ENCODE measurements around the gene MYOD1. TPM values are rescaled to one million over a fixed set of nuclear protein-coding genes. Genes with fewer than 3 reads are reported as not detected.

MYOD1 gene
- total and polyA plus RNA-seq, 4 donors, result 0.12 TPM; not detected in 3

DNA sequence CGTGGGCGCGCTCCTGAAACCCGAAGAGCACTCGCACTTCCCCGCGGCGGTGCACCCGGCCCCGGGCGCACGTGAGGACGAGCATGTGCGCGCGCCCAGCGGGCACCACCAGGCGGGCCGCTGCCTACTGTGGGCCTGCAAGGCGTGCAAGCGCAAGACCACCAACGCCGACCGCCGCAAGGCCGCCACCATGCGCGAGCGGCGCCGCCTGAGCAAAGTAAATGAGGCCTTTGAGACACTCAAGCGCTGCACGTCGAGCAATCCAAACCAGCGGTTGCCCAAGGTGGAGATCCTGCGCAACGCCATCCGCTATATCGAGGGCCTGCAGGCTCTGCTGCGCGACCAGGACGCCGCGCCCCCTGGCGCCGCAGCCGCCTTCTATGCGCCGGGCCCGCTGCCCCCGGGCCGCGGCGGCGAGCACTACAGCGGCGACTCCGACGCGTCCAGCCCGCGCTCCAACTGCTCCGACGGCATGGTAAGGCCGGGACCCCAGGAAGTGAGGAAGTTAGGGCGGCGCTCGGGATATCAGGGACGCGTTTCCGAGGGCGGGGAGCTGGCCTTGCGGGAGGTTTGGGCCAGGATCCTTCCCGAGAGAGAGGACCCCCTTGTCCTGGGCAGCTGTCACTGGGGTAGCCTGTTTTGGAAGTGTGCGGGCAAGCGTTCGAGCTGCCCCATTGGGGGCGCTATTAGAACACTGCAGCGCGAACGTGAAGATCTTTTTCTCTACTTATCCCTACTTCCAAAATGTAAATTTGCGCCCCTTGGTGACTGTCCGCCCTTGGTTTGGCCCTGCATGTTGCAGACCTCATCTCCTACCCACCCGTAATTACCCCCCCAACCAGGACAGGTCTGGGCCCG, 796 bp downstream of the MYOD1 start:
- peaks cover 92% of the 10 kb centered on the region for H3K27me3 ChIP-seq (ENCODE audit: control insufficient read depth, insufficient read depth, low read length)

DNA sequence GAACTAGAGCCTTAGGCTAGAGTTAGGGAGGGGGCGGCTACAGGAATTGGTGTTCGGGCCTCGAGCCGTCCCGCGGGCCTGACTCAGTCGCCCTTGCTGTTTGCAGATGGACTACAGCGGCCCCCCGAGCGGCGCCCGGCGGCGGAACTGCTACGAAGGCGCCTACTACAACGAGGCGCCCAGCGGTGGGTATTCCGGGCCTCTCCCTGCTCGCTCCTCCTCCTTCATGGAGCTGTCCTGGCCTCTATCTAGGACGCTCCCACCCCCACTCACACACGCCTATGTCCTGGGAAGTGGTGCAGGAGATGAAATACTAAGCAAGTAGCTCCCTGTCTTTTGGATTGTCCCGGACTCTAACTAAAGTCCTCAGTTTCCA, 1.4 kb downstream of the MYOD1 start:
- DNase-seq (ENCODE audit: low read depth in 4 of 6, low spot score in 6 of 6), result peak in 1 of 6 donors; percentile 21
- 3% methylated on average over 24 of the region's 24 CpGs for WGBS (ENCODE audit: insufficient coverage)
- H3K4me3 ChIP-seq (ENCODE audit: low read depth, low read length), result no peak overlapping the region

More for the DNA sequence above, 796 bp downstream of the MYOD1 start:
- H3K36me3 ChIP-seq (ENCODE audit: control insufficient read depth, insufficient read depth, low read length), result no peaks in the 10 kb centered on the region
- H3K4me1 ChIP-seq (ENCODE audit: control insufficient read depth, insufficient read depth, low read length), result peaks cover 33% of the 10 kb centered on the region
- H3K9me3 ChIP-seq (ENCODE audit: control insufficient read depth, insufficient read depth, low read length), result no peaks in the 10 kb centered on the region
- peak in 2 of 6 donors; percentile 38 to 45 for DNase-seq (ENCODE audit: low read depth in 4 of 6, low spot score in 6 of 6)
- H3K4me3 ChIP-seq (ENCODE audit: low read depth, low read length), result no peak overlapping the region
- no peak overlapping the region for H3K27ac ChIP-seq (ENCODE audit: low read depth, low read length)
- WGBS (ENCODE audit: insufficient coverage), result under 1% methylated on average over 82 of the region's 85 CpGs

DNA sequence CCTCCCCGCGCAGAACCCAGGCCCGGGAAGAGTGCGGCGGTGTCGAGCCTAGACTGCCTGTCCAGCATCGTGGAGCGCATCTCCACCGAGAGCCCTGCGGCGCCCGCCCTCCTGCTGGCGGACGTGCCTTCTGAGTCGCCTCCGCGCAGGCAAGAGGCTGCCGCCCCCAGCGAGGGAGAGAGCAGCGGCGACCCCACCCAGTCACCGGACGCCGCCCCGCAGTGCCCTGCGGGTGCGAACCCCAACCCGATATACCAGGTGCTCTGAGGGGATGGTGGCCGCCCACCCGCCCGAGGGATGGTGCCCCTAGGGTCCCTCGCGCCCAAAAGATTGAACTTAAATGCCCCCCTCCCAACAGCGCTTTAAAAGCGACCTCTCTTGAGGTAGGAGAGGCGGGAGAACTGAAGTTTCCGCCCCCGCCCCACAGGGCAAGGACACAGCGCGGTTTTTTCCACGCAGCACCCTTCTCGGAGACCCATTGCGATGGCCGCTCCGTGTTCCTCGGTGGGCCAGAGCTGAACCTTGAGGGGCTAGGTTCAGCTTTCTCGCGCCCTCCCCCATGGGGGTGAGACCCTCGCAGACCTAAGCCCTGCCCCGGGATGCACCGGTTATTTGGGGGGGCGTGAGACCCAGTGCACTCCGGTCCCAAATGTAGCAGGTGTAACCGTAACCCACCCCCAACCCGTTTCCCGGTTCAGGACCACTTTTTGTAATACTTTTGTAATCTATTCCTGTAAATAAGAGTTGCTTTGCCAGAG, 2.0 kb downstream of the MYOD1 start:
- no peak for DNase-seq (ENCODE audit: low read depth in 4 of 6, low spot score in 6 of 6)
- Histone ChIP-seq H3K27ac (ENCODE audit: low read depth, low read length) (no peak overlapping the region), H3K27me3 (ENCODE audit: control insufficient read depth, insufficient read depth, low read length) (peaks cover 84% of the 10 kb centered on the region), H3K36me3 (ENCODE audit: control insufficient read depth, insufficient read depth, low read length) (no peaks in the 10 kb centered on the region), H3K9me3 (ENCODE audit: control insufficient read depth, insufficient read depth, low read length) (no peaks in the 10 kb centered on the region), H3K4me3 (ENCODE audit: low read depth, low read length) (no peak overlapping the region), H3K4me1 (ENCODE audit: control insufficient read depth, insufficient read depth, low read length) (peaks cover 33% of the 10 kb centered on the region)
- WGBS (ENCODE audit: insufficient coverage), result 6% methylated on average over 47 of the region's 56 CpGs

More for the DNA sequence above, 1.4 kb downstream of the MYOD1 start:
- Histone ChIP-seq H3K36me3 (ENCODE audit: control insufficient read depth, insufficient read depth, low read length) (no peaks in the 10 kb centered on the region), H3K9me3 (ENCODE audit: control insufficient read depth, insufficient read depth, low read length) (no peaks in the 10 kb centered on the region), H3K27me3 (ENCODE audit: control insufficient read depth, insufficient read depth, low read length) (peaks cover 90% of the 10 kb centered on the region), H3K27ac (ENCODE audit: low read depth, low read length) (no peak overlapping the region), H3K4me1 (ENCODE audit: control insufficient read depth, insufficient read depth, low read length) (peaks cover 33% of the 10 kb centered on the region)

DNA sequence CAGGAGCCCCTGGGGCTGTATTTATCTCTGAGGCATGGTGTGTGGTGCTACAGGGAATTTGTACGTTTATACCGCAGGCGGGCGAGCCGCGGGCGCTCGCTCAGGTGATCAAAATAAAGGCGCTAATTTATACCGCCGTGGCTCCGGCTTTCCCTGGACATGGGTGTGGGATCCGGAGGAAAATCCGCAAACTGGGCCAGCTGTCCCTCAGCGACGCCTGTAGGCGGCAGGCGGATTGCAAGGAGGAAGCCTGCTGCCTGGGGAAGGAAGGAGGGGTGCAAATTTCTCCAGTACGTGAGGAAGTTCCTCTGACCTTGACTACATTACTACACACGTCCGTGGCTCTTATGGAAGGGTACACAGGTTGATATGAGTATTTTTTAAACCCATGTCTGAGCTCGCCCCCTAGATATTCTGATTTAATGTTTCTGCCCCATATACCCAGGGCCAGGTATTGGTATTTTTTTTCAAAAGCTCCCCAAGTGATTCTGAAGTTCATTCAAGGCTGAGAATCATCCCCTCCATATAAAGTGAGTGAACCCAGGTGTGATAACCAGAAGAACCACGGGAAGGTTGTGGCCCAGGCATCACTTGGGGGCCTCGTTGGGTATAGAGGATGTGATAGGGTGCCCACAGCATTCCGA, 2.8 kb downstream of the MYOD1 start:
- Histone ChIP-seq H3K27me3 (ENCODE audit: control insufficient read depth, insufficient read depth, low read length) (peaks cover 78% of the 10 kb centered on the region), H3K4me3 (ENCODE audit: low read depth, low read length) (no peak overlapping the region), H3K36me3 (ENCODE audit: control insufficient read depth, insufficient read depth, low read length) (no peaks in the 10 kb centered on the region), H3K9me3 (ENCODE audit: control insufficient read depth, insufficient read depth, low read length) (no peaks in the 10 kb centered on the region), H3K4me1 (ENCODE audit: control insufficient read depth, insufficient read depth, low read length) (peaks cover 33% of the 10 kb centered on the region), H3K27ac (ENCODE audit: low read depth, low read length) (no peak overlapping the region)
- peak in 1 of 6 donors; percentile 44 for DNase-seq (ENCODE audit: low read depth in 4 of 6, low spot score in 6 of 6)
- WGBS (ENCODE audit: insufficient coverage), result 8% methylated on average over 20 of the region's 25 CpGs

DNA sequence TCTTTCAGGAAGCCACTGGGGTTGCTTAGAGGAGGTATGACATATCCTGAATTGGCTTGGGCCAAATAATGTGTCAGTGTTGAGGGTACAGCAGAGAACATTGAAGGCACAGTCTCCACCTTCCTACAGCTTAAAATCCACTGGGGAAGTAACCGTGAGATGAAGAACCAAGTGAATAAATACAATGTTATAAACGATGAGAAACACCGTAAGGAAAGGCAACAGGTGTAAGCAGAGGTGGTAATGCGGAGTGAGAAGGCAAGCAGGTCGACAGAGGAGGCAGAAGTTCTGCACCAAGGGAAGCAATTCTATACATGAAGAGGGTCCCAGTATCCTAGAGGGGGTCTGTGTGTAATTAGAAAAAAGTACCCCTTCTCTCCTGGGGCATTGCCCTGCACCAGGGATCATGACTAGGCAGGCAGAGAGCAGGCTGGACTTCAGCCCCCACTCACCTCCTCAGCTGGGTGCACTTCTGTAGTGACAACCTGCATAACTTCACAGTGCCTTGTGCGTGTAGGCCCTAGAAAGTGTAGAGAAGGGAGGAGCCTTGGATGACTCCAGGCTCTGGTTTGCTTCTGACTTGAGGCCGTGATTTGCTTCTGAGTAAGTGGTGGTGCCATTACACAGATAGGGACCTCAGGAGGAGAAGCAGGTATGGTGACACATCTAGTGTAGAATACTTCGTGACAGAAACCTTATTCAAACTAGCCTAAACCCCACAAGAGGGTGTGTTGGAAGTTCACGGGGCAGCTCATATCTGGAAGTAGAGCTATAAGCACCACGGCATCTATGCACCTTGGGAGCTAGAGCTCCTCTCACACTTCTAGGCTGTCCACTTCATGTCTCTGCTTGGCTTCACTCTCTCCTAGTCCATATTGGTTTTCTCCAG, 4.9 kb downstream of the MYOD1 start:
- no peak for DNase-seq (ENCODE audit: low read depth in 4 of 6, low spot score in 6 of 6)
- Histone ChIP-seq H3K36me3 (ENCODE audit: control insufficient read depth, insufficient read depth, low read length) (no peaks in the 10 kb centered on the region), H3K9me3 (ENCODE audit: control insufficient read depth, insufficient read depth, low read length) (no peaks in the 10 kb centered on the region), H3K4me1 (ENCODE audit: control insufficient read depth, insufficient read depth, low read length) (peaks cover 27% of the 10 kb centered on the region), H3K27ac (ENCODE audit: low read depth, low read length) (no peak overlapping the region), H3K4me3 (ENCODE audit: low read depth, low read length) (no peak overlapping the region), H3K27me3 (ENCODE audit: control insufficient read depth, insufficient read depth, low read length) (peaks cover 57% of the 10 kb centered on the region)
- WGBS (ENCODE audit: insufficient coverage), result 69% methylated on average over 4 of the region's 10 CpGs

DNA sequence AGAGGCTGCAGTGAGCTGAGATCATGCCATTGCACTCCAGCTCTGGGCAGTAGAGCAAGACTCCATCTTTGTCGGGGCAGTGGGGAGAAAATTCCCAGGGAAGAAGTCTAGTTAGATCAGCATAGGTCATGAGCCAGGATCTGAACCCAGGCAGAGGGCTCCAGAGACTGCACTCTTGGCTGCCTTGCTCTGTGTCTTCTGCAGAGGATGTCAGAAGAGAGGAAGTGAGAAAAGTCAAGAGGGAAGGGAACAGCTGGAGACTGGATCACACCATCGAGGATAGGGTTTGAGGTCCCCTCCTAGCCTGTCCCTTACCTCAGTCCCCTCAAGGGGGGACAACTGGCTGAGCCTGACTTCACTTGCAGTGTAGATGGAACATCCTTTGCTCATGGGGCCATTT, 5.8 kb downstream of the MYOD1 start:
- Histone ChIP-seq H3K27me3 (ENCODE audit: control insufficient read depth, insufficient read depth, low read length) (peaks cover 50% of the 10 kb centered on the region), H3K4me1 (ENCODE audit: control insufficient read depth, insufficient read depth, low read length) (peaks cover 19% of the 10 kb centered on the region), H3K27ac (ENCODE audit: low read depth, low read length) (no peak overlapping the region), H3K9me3 (ENCODE audit: control insufficient read depth, insufficient read depth, low read length) (no peaks in the 10 kb centered on the region), H3K4me3 (ENCODE audit: low read depth, low read length) (no peak overlapping the region), H3K36me3 (ENCODE audit: control insufficient read depth, insufficient read depth, low read length) (no peaks in the 10 kb centered on the region)
- WGBS (ENCODE audit: insufficient coverage), result 100% methylated on average over 1 of the region's 2 CpGs
- no peak for DNase-seq (ENCODE audit: low read depth in 4 of 6, low spot score in 6 of 6)

DNA sequence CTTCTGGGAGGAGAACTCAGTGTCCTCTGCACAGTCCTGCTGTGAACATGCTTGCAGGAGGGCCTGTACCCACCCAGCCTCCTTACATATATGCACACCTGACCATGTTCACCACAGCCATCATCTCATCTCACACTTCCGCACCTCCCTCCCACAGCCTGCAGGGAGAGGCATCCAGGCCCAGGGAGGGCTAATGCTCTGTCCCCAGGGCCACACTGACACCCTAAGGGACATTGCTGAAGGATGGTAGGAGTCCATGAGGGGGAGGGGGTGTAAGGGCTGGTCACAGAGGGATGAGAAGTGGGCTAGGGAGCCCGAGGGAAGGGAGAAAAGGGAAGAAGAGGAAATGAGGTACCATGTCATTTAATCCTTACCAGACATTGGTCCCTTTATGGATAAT, 10.8 kb downstream of the MYOD1 start:
- Histone ChIP-seq H3K36me3 (ENCODE audit: control insufficient read depth, insufficient read depth, low read length) (no peaks in the 10 kb centered on the region), H3K27me3 (ENCODE audit: control insufficient read depth, insufficient read depth, low read length) (peaks cover 10% of the 10 kb centered on the region), H3K4me3 (ENCODE audit: low read depth, low read length) (no peak overlapping the region), H3K27ac (ENCODE audit: low read depth, low read length) (no peak overlapping the region), H3K4me1 (ENCODE audit: control insufficient read depth, insufficient read depth, low read length) (peaks cover 17% of the 10 kb centered on the region), H3K9me3 (ENCODE audit: control insufficient read depth, insufficient read depth, low read length) (no peaks in the 10 kb centered on the region)
- WGBS (ENCODE audit: insufficient coverage), result 40% methylated on average over 1 of the region's 2 CpGs
- no peak for DNase-seq (ENCODE audit: low read depth in 4 of 6, low spot score in 6 of 6)

DNA sequence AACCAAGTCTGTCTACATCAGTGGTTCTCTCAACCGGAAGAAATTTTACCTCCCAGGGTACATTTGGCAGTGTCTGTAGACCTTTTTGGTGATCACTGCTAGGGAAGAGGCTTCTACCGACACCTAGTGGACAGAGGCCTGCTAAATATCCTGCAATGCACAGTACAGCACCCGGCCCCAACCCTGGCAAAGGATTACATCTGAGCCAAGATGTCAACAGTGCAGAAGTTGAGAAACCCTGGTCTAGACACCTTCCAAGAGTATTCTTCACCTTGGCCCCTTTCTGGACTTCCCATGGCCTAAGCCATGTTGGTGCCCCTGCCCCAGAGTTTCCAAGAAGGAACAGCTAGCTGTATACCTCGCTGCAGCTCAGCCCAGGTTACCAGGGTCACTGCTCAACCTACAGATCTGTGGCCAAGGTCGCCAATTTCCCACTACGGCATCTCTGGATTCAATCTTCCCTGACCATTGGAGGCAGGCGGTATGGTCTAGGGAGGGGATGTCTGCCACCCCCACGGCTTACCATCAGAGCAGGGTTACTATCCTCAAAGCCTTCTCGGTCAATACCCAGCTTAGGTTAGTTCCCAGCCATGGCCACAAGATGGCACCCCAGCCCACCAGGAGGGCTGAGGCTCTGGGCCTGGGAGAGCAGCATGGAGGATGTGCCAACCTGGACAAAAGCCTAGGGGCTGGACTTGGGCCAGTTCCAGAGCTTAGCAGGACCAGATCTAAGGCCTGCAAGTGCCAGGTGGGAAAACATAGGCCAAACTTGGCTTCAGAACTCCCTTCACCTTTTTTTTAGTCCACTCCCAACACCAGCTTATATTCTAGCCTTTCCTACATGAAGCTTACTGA, 11.5 kb downstream of the MYOD1 start:
- Histone ChIP-seq H3K4me3 (ENCODE audit: low read depth, low read length) (no peak overlapping the region), H3K27me3 (ENCODE audit: control insufficient read depth, insufficient read depth, low read length) (peaks cover 9% of the 10 kb centered on the region), H3K4me1 (ENCODE audit: control insufficient read depth, insufficient read depth, low read length) (peaks cover 23% of the 10 kb centered on the region), H3K27ac (ENCODE audit: low read depth, low read length) (no peak overlapping the region), H3K36me3 (ENCODE audit: control insufficient read depth, insufficient read depth, low read length) (no peaks in the 10 kb centered on the region), H3K9me3 (ENCODE audit: control insufficient read depth, insufficient read depth, low read length) (no peaks in the 10 kb centered on the region)
- DNase-seq (ENCODE audit: low read depth in 4 of 6, low spot score in 6 of 6), result peak in 5 of 6 donors; percentile 85 to 97 (median 92)
- WGBS (ENCODE audit: insufficient coverage), result 19% methylated on average over 6 of the region's 9 CpGs
